ENCODE results near the gene ITM2A.

Gene ITM2A

DNA sequence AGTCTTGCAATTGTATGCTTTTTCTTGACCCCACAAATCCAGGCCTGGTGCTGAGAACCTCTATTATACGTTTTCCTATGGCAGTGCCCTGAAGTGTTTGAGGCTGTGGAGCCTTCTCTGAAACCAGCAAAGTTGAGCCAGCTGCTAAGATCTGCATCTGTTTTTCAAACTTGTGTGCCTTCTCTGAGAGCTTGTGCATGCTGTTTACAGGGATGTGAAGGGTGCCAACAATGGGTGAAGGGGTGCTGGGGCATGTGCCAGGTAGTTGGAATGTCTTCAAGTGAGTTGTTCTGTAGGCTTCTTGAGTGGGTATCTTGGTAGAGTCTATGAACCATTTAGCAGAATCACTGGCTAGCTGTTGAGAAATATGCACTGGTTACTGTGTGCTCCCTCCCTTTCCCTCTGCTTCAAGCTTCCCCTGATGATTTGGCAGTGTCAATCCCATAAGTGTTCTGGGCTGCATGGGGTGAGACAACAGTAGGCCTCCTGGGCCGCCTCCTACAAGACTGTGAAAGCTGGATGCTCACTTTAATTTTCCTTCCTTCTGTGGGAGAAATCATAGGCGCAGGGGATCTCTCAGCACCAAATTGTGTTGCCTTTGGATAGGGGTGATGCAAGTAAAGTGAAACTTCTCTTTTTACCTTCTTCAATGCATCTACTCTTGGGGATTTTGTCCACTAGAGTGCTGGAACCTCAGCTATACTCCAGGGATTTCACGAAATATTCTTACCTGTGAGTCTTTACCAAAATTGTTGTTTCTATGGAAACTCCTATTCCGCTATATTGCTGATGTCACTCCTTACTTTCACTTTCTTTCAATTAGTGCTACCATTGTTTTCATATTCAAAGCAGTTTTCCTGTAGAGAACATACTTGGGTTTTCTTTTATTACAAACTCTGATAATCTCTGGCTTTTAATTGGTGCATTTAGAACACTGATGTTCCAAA is 30.0 kb downstream of the ITM2A start:
- TF ChIP-seq POLR2AphosphoS5 (IDR thresholded peaks at IDR 0.05; ENCODE audit: low read depth, low read length) (no peak), FOXP2 (optimal IDR thresholded peaks at IDR 0.05; ENCODE audit: borderline replicate concordance, extremely low read depth, extremely low read length, insufficient read depth) (no peak)

GRCh38 chrX:79330022-79330421 is 37.1 kb downstream of the ITM2A start:
- TF ChIP-seq, protein P1, sequence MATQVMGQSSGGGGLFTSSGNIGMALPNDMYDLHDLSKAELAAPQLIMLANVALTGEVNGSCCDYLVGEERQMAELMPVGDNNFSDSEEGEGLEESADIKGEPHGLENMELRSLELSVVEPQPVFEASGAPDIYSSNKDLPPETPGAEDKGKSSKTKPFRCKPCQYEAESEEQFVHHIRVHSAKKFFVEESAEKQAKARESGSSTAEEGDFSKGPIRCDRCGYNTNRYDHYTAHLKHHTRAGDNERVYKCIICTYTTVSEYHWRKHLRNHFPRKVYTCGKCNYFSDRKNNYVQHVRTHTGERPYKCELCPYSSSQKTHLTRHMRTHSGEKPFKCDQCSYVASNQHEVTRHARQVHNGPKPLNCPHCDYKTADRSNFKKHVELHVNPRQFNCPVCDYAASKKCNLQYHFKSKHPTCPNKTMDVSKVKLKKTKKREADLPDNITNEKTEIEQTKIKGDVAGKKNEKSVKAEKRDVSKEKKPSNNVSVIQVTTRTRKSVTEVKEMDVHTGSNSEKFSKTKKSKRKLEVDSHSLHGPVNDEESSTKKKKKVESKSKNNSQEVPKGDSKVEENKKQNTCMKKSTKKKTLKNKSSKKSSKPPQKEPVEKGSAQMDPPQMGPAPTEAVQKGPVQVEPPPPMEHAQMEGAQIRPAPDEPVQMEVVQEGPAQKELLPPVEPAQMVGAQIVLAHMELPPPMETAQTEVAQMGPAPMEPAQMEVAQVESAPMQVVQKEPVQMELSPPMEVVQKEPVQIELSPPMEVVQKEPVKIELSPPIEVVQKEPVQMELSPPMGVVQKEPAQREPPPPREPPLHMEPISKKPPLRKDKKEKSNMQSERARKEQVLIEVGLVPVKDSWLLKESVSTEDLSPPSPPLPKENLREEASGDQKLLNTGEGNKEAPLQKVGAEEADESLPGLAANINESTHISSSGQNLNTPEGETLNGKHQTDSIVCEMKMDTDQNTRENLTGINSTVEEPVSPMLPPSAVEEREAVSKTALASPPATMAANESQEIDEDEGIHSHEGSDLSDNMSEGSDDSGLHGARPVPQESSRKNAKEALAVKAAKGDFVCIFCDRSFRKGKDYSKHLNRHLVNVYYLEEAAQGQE (IDR thresholded peaks at IDR 0.05; ENCODE audit: insufficient read depth in 1 of 2, low read depth in 2 of 2, low read length in 2 of 2), result no peak
- no peak for TF ChIP-seq FOXP2 (optimal IDR thresholded peaks at IDR 0.05; ENCODE audit: borderline replicate concordance, extremely low read depth, extremely low read length, insufficient read depth)
- TF ChIP-seq TAF1 (IDR thresholded peaks at IDR 0.05; ENCODE audit: borderline replicate concordance, insufficient read depth, low read length), result no peak
- no peak for TF ChIP-seq SIN3A (IDR thresholded peaks at IDR 0.05; ENCODE audit: borderline replicate concordance, insufficient read depth, low read length)
- no peak for TF ChIP-seq POLR2AphosphoS5 (IDR thresholded peaks at IDR 0.05; ENCODE audit: low read depth, low read length)

DNA sequence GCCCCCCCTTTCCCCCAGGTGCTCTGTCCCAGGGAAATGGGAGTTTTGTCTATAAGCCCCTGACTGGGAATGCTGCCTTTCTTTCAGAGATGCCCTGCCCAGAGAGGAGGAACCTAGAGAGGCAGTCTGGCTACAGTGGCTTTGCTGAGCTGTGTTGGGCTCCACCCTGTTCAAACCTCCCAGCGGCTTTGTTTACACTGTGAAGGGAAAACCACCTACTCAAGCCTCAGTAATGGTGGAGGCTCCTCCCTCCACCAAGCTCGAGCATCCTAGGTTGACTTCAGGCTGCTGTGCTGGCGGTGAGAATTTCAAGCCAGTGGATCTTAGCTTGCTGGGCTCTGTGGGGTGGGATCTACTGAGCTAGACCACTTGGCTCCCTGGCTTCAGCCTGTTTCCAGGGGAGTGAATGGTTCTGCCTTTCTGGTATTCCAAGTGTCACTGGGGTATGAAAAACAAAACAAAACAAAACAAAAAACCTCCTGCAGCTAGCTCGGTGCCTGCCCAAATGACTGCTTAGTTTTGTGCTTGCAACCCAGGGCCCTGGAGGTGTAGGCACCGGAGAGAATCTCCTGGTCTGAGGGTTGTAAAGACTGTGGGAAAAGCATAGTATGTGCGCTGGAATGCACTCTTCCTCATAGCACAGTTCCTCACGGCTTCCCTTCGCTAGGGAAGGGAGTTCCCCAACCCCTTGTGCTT is 41.7 kb downstream of the ITM2A start:
- TF ChIP-seq POLR2AphosphoS5 (IDR thresholded peaks at IDR 0.05; ENCODE audit: low read depth, low read length), result no peak
- TF ChIP-seq, protein P1 (IDR thresholded peaks at IDR 0.05; ENCODE audit: insufficient read depth in 1 of 2, low read depth in 2 of 2, low read length in 2 of 2), result no peak
- TF ChIP-seq FOXP2 (optimal IDR thresholded peaks at IDR 0.05; ENCODE audit: borderline replicate concordance, extremely low read depth, extremely low read length, insufficient read depth), result no peak
- TF ChIP-seq SIN3A (IDR thresholded peaks at IDR 0.05; ENCODE audit: borderline replicate concordance, insufficient read depth, low read length), result no peak
- no peak for TF ChIP-seq TAF1 (IDR thresholded peaks at IDR 0.05; ENCODE audit: borderline replicate concordance, insufficient read depth, low read length)

Measured in PFSK-1 (cell line).